CD4-positive, alpha-beta T cell treated with Interleukin-1 beta for 1 hour (primary cell): Measurements from ENCODE around the gene FRMD7.
"Not testable (repeated sequence)": the region's sequence is repeated elsewhere in the genome, so short reads cannot be mapped to it uniquely, and the experiment has no call there.

Experiments used
- DNase-seq, 2 donors: peaks; one replicate each; pipeline ENCODE4 v3.0.0-alpha.2; 2020 to 2022

The FRMD7 gene

GRCh38 chrX:132092439-132093065 lies 35.3 kb downstream of the FRMD7 start:
- peak; percentile 43 to 58 for DNase-seq

- peak; percentile 2 to 6 for DNase-seq
Observed at GRCh38 chrX:132090403-132091159, 37.2 kb downstream of the FRMD7 start.

- no peak for DNase-seq
Observed at GRCh38 chrX:132088864-132089263, 39.0 kb downstream of the FRMD7 start.

GRCh38 chrX:132086672-132087071 lies 41.1 kb downstream of the FRMD7 start:
- DNase-seq = no peak

GRCh38 chrX:132085786-132086185 lies 42.0 kb downstream of the FRMD7 start:
- no peak for DNase-seq

- no peak for DNase-seq
Observed at GRCh38 chrX:132077912-132078311, 49.9 kb downstream of the FRMD7 start.

GRCh38 chrX:132077414-132077813 lies 50.4 kb downstream of the FRMD7 start:
- DNase-seq = no peak

GRCh38 chrX:132071254-132071653 lies 56.6 kb downstream of the FRMD7 start:
- DNase-seq = peak in 1 of 2 donors; percentile 2

GRCh38 chrX:132068405-132068804 lies 59.4 kb downstream of the FRMD7 start:
- no peak for DNase-seq

- DNase-seq = no peak
Observed at GRCh38 chrX:132063862-132064261, 64.0 kb downstream of the FRMD7 start.

- no peak for DNase-seq
Observed at GRCh38 chrX:132063334-132063733, 64.5 kb downstream of the FRMD7 start.

GRCh38 chrX:132059973-132060540 lies 67.8 kb downstream of the FRMD7 start:
- DNase-seq = no peak

GRCh38 chrX:132058975-132059374 lies 68.8 kb downstream of the FRMD7 start:
- DNase-seq = no peak

- no peak for DNase-seq
Observed at GRCh38 chrX:132058050-132058449, 69.8 kb downstream of the FRMD7 start.

GRCh38 chrX:132051778-132052177 lies 76.0 kb downstream of the FRMD7 start:
- DNase-seq = not testable (repeated sequence)

GRCh38 chrX:132046533-132046932 lies 81.3 kb downstream of the FRMD7 start:
- no peak for DNase-seq

GRCh38 chrX:132045456-132045855 lies 82.4 kb downstream of the FRMD7 start:
- DNase-seq = no peak

- no peak for DNase-seq
Observed at GRCh38 chrX:132044953-132045352, 82.9 kb downstream of the FRMD7 start.

- no peak for DNase-seq
Observed at GRCh38 chrX:132043977-132044376, 83.8 kb downstream of the FRMD7 start.

GRCh38 chrX:132041015-132041414 lies 86.8 kb downstream of the FRMD7 start:
- DNase-seq = no peak

- no peak for DNase-seq
Observed at GRCh38 chrX:132040066-132040465, 87.8 kb downstream of the FRMD7 start.

- no peak for DNase-seq
Observed at GRCh38 chrX:132037479-132037993, 90.3 kb downstream of the FRMD7 start.

GRCh38 chrX:132034648-132035047 lies 93.2 kb downstream of the FRMD7 start:
- no peak for DNase-seq

GRCh38 chrX:132033166-132033565 lies 94.7 kb downstream of the FRMD7 start:
- no peak for DNase-seq
